LNCAP (cell line): ENCODE measurements around the gene PAQR7.

Experiments
- TF ChIP-seq, protein P1 (sequence below): fragments of 450-650 bp; IDR thresholded peaks from 2 replicates; pipeline ENCODE4 v1.5.1; 2017; ENCODE audit warnings: mild to moderate bottlenecking

PAQR7 gene

DNA sequence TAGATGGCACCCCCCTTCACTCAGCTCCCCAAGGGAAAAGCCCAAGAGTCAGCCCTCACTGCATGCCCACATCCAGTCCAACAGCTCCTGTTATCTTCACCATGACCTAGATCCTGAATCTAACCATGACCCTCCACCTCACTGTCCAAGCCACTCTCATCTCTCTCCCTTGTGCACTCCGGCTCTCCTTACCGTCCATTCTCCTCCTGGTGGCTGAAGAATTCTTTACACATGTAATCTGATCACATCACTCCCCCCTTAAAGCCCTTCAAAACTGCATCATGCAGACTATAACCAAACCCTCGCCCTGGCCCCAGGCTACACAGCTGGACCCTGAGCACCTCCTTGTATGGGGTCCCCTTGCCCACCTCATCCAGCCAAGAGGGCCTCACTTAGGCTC is 14.0 kb upstream of the PAQR7 start:
- TF ChIP-seq, protein P1, sequence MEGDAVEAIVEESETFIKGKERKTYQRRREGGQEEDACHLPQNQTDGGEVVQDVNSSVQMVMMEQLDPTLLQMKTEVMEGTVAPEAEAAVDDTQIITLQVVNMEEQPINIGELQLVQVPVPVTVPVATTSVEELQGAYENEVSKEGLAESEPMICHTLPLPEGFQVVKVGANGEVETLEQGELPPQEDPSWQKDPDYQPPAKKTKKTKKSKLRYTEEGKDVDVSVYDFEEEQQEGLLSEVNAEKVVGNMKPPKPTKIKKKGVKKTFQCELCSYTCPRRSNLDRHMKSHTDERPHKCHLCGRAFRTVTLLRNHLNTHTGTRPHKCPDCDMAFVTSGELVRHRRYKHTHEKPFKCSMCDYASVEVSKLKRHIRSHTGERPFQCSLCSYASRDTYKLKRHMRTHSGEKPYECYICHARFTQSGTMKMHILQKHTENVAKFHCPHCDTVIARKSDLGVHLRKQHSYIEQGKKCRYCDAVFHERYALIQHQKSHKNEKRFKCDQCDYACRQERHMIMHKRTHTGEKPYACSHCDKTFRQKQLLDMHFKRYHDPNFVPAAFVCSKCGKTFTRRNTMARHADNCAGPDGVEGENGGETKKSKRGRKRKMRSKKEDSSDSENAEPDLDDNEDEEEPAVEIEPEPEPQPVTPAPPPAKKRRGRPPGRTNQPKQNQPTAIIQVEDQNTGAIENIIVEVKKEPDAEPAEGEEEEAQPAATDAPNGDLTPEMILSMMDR, result no peak

DNA sequence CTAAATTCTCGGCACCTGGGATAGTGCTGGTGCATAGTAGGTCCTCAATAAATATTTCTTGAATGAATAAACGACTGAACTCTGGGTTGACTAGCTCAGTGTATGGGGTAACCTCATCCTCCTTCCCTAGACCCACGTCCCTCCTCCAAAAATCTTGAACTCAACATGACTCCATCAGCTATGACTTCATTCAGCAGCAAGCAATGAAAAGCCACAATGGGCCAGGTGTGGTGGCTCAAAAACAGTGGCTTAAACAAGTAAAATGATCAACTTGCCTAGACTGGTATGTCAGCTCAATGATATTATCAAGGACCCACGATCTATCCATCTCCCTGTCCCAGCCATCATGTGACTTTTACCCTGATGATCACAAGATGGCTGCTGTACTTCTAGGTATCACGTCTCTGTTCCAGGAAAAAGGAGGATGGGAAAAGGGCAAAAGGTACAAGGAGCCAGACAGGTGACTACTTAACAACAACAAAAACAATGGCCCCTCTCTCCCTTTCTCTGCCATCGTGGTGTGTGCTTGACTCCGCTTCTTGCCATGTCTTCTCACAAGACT is 13.0 kb upstream of the PAQR7 start:
- TF ChIP-seq, protein P1, result no peak

DNA sequence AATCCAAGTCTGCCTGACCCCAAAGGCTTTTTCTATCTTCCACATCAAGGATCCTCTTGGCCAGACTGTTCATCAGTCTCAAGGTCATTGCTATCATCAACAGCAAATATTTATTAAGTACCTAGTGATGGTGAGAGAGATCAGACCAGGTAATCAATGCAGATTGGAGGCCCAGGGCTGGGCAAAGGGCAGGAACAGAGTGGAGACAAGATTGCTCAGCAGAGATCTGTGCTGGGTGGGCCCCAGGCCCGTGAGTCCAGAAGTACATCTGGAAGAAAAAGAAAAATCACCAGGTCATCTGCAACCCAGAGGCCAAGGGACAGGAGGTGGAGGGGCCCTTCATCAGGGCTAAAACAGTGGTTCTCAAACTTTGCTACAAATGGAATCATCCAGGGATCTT is 10.1 kb upstream of the PAQR7 start:
- TF ChIP-seq, protein P1, result no peak

DNA sequence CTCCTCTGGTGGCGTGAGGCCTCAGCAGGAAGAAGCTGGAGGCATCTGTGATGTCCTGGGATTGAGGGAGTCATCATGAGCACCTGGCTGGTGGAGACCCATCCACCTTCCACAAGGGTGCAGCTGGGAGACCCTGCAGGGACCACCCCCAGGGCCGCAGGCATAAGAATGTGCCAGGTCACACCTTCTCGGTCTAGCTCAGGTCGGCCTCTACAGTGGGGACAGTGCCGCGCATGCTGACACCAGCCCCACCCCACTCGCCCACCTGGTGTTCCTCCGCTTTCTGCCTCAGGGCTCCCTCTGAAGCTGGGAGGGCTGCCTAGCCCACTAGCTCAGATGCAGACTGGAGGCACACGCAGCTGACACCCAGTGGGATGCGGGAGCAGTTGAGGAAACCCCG is 5.8 kb upstream of the PAQR7 start:
- TF ChIP-seq, protein P1, result no peak

DNA sequence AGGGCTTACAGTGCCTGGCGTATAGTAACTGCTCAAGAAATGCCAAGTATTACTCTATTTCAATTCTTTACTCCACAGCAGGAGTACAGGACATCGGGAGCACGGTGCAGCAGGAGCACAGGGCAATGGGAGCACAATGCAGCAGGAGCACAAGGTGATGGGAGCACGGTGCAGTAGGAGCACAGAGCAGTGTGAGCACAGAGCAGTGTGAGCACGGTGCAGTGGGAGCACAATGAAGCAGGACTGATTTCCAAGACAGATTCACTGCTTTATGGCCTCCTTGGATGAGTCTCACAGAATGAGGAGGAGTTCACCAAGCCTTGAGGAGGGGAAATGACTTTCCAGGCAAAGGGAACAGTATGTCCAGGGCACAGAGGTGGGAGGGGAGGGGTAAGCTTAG is 5.0 kb upstream of the PAQR7 start:
- TF ChIP-seq, protein P1, result no peak

DNA sequence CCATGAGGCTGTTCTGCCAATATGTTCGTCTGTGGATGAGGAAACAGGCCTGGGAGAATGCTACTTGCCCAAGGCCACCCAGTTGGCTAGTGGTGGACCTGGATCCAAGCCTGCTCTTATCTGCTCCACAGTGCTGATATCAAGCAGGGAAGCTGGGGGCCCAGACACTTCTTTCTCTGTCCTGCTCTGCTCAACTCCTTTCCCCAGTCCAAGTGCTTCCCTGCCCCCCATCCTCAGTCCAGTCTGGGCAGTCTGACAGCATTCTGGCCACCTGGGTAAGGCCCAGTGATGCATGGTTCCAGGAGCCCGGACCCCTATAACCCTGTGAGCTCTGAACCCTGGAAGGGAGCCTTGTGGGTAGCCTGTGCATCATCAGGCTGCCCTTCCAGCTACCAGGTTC is 4.2 kb upstream of the PAQR7 start:
- TF ChIP-seq, protein P1, result no peak

DNA sequence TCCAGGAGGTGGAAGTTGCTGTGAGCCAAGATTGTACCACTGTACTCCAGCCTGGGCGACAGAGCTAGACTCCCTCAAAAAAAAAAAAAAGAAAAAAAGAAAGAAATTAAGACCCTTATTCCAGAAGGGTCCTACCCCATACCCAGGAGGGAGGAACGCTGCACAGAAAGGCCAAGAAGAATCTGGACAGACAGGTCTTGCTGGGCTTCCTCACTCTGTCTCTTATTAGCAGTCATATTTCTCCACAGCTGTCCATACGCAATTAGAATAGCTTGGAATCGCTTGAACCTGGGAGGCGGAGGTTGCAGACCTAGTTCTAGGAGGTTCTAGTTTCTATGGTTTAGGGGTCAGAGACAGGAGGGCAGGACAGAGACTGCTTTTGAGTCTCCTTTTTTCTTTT is 3.2 kb upstream of the PAQR7 start:
- TF ChIP-seq, protein P1, result no peak

DNA sequence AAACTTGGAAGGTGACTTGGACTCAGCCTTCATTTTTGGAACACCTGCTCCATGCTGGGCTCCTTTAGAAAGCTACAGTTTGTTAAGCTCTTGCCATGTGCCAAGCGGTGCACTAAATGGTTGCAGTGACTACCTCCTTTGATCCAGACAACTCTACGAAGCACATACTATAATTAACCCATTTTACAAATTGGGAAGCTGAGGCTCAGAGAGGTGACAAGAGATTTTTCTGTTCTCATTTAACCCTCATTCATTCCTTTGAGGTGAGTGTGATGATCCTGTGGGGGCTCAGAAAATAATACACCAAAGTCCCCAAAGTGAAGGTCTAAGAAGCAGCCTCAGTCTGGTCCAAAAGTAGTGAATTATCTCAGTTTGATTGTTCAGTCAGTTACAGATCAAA is 1.6 kb upstream of the PAQR7 start:
- TF ChIP-seq, protein P1, result no peak
